HL-60/S4 treated with retinoic acid at 250 ng/mL for 4 days and 3 days (cell line): ENCODE data around the gene ZC3H12D.

ENCODE experiments used
- in situ Hi-C: fragments of 300-500 bp; cut with MboI; formaldehyde crosslinking; loops from 2 replicates; pipeline ENCODE4 v1.7.0; 2022; ENCODE audit warnings: low sequenced_read_pairs

ZC3H12D gene

DNA sequence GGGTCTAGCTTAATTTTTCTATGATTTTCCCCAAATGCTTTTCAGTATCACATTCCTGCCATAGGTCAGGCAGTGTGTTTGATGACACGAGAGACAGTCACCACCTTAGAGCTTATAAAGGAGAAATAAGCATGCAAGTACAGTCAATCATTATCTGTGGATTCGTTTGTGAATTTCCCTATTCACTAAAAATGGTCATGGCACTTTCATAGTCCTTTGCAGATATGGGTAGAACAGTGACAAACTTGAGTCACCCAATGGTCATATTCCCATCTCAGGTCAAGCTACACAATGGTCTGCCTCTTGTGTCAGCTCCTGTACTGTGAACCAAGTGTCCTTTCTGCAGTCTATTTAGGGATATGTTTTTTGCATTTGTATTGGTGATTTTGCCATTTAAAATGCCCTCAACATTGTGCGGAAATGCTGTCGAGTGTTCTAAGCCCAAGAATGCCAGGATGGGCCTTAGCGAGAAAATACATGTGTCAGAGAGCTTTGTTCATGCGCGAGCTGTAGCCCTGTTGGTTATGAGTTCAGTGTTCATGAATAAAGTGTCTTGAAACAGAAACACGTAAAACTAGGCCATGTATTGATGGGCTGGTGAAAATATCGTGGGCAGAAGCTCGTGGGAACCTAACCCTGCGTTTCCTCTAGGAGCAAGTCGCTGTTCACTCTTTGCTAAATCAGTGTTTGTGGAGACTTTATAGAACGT is 65.0 kb downstream of the ZC3H12D start:
- in situ Hi-C loops, result loop anchor here (10.0 kb wide), 1 partner anchor 345 kb away; no protein-coding TSS in a partner anchor

DNA sequence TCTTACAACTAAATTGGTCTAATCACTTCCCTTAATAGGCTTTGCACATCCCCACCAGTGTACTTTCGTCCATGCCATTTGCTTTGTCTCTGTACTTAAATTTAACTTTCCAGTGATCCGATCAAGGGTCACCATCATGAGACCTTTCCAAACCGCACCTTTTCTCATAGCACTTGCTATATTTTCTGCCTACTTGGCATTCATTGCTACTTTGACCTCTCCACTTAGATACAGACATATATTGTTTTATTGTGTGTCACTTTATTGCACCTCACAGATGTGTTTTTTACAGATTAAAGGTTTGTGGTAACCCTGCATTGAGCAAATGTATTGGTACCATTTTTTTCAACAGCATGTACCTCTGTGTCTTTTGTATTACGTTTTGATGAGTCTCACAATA is 70.0 kb downstream of the ZC3H12D start:
- in situ Hi-C loops, result no loop called here

DNA sequence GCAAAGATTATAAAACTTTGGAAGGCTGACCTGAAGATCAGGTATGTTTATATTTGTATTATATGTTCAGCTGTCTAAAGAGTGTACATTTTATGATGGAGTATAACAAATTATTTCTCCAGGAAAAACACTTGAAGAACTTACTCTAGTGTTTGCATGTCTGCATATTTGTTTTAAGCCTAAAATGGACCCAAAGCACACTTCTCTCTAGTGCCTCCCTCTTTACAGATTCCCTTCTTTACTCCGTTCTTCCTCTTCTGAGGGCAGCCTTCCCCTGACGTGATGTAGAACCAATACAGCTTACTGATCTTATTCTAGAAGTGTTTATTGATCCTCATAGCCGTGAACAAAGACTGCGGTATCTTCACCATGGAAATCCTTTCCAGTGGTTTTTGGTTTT is 70.8 kb downstream of the ZC3H12D start:
- in situ Hi-C loops, result no loop called here

DNA sequence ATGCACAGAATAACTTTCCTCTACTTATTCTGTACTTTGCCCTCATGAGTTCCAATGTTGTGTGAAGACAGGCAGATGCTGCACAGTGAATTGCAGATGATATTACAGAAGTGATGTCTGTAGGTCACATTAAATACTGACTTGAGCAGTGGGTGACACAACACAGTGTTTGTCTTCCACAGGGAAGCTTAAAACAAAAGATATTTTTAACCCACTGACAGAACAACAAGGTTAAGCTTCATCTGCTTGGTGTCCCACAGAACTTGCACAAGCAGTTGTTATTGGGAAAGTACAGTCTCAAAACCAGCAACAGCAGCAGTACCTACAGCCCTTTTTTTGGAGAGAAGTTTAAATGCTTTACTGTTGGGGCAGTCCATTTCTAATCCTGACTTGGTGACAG is 74.3 kb downstream of the ZC3H12D start:
- in situ Hi-C loops, result no loop called here

DNA sequence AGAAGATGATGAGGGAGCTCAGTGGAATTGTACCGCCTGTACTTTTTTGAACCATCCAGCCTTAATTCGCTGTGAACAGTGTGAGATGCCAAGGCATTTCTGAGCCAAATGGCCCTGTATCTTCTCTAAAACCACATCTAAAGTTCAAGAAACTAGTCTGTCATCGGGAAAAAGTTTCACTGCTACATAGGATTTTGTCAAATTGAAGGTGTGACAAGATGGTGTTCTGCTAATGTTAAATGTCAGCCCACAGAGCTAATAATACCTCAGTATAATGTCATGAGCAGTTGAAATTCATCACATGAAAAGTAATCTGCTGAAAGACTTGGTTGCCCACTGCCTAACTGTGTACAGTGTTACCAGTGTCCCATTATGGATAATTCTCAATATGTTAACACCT is 75.2 kb downstream of the ZC3H12D start:
- in situ Hi-C loops, result no loop called here

DNA sequence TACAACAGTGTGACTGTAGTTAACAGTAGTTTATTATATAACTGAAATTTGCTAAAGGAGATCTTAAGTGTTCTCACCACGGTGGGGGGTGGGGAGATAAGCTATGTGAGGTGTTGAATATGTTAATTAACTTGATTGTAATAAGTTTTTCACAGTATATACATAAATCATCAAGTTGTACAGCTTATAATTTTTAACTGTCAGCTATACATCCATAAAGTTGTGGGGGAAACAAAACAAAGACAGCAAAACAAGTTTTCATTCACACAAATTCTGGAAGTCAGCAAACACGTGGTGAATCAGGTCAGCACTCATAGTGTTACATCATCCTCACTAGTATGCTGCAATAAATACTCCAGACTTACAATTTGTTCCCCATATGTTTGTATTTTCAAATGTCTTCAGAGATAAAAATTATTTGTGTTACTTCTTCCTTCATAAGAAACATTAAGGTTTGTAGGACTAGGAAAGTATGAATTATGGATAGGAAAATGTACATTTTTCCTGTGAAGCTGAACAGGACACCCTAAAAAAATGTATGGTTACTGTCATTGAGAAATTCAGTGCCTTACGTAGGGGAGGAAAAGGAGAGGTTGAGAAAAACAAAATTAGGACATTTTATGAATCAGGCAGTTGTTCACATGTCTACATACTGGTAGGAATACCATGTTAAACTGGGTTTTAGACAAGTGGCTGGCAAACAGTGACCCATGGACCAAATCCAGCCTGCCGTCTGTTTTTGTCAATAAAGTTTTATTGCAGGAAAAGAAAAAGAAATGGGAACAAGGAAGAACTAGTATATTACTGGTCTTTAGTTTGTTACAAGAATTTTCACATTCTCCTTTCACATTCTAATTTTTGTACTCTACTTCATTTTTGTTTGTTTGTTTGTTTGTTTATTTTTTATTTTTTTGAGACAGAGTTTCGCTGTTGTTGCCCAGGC is 78.7 kb downstream of the ZC3H12D start:
- in situ Hi-C loops, result no loop called here

DNA sequence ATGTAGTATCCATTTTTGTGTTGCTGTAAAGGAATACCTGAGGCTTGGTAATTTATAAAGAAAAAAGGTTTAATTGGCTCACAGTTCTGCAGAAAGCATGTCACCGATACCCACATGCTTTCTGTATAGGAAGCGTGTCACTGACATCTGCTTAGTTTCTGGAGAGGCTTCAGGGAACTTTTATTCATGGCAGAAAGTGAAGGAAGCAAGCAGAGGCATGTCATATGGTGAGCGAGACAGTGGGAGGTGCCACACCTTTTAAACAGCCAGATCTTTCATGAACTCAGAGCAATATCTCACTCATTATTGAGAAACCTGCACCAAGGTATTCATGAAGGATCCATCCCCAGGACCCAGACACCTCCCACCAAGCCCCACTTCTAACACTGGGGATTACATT is 81.3 kb downstream of the ZC3H12D start:
- in situ Hi-C loops, result no loop called here

DNA sequence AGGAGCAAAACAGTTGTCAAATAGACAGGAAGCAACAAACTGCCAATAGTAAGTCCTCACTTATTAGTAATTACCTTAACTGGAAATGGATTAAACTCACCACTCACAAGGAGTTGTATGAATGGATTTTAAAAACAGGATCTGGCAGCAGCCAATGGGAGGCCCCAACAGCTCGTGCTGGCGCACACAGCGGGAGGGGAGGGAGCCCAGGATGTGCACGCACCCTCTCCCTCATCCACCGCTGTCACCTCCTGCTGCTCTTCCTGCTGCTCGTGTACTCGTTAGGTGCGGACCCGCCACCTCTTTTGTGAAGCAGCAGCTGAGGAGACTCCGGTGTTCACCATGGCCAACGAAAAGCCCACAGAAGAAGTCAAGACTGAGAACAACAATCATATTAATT is 84.8 kb downstream of the ZC3H12D start, which contains the start of gene SUMO4:
TSS of gene SUMO4 (plus strand) at position 213 of the 400 bp plus-strand sequence. CDS start at position 343, 130 bp downstream.
- in situ Hi-C loops, result no loop called here

DNA sequence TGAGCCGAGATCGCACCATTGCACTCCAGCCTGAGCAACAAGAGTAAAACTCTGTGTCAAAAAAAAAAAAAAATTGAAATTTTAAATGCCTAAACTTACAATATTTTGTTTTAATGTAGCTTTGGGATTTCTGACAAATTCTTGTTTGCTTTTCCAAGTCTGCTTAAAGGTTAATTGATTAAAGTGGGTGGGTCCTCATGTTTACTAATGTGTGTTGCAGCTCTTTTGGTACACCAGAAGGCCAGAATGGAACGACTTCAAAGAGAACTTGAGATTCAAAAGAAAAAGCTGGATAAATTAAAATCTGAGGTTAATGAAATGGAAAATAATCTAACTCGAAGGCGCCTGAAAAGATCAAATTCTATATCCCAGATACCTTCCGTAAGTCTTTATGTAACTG is 87.4 kb downstream of the ZC3H12D start:
- in situ Hi-C loops, result no loop called here
